A673 (cell line): Measurements from ENCODE around the gene PDE10A.

Source experiments
- EZH2 ChIP-seq: fragments of 200-600 bp; sonication (generic); IDR thresholded peaks from 2 replicates; pipeline ENCODE4 v1.6.1; 2017; ENCODE audit warnings: borderline replicate concordance, low read depth, mild to moderate bottlenecking, mixed read lengths, antibody characterized with exemption, low read length; ENCODE audit not compliant: poor library complexity, severe bottlenecking
- TF ChIP-seq, protein P1 (sequence below): fragments of 300-800, 200-600 bp; sonication (generic); conservative IDR thresholded peaks from 2 replicates; pipeline ENCODE4 v1.5.1; 2017; ENCODE audit warnings: low read depth, mild to moderate bottlenecking, antibody characterized with exemption, low read length, moderate library complexity, mixed read lengths

DNA sequence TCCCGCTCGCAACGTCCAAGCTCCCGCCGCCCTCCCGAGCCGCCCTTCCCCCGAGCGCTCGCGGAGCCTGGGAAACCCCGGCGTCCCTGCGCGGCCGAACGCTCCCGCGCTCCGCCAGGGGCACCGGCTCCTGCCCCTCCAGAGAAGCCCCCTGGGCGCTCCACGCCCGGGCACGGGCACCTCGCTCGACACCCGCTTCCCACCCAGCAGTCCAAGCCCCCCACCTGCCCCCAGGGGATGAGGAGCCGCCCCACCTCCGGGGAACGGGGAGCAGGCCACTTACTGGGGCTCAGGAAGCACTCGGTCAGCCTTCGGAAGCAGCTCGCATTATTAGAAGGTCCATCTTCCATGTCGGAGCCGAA, 1.4 kb downstream of the PDE10A start:
- TF ChIP-seq, protein P1, sequence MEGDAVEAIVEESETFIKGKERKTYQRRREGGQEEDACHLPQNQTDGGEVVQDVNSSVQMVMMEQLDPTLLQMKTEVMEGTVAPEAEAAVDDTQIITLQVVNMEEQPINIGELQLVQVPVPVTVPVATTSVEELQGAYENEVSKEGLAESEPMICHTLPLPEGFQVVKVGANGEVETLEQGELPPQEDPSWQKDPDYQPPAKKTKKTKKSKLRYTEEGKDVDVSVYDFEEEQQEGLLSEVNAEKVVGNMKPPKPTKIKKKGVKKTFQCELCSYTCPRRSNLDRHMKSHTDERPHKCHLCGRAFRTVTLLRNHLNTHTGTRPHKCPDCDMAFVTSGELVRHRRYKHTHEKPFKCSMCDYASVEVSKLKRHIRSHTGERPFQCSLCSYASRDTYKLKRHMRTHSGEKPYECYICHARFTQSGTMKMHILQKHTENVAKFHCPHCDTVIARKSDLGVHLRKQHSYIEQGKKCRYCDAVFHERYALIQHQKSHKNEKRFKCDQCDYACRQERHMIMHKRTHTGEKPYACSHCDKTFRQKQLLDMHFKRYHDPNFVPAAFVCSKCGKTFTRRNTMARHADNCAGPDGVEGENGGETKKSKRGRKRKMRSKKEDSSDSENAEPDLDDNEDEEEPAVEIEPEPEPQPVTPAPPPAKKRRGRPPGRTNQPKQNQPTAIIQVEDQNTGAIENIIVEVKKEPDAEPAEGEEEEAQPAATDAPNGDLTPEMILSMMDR: no peak
- TF ChIP-seq EZH2: peak; percentile 61
